Brain microvascular endothelial cell (primary cell): ENCODE results near the gene ANAPC5.

ENCODE experiments used
- DNase-seq: peaks from one replicate; pipeline ENCODE4 v3.0.0-alpha.2; 2020
- H3K27ac ChIP-seq: fragments of 250-450 bp; sonication (Bioruptor Pico); 2 replicates; pipeline ENCODE4 v1.5.1; 2020; ENCODE audit warnings: mild to moderate bottlenecking, moderate library complexity
- H3K27me3 ChIP-seq: fragments of 250-450 bp; sonication (Bioruptor Pico); replicated peaks from 2 replicates; pipeline ENCODE4 v1.5.1; 2020; ENCODE audit warnings: mild to moderate bottlenecking
- H3K36me3 ChIP-seq: fragments of 250-450 bp; sonication (Bioruptor Pico); replicated peaks from 2 replicates; pipeline ENCODE4 v1.5.1; 2020; ENCODE audit warnings: mild to moderate bottlenecking
- H3K4me3 ChIP-seq: 2 replicates; pipeline ENCODE4 v1.5.1; 2011; ENCODE audit warnings: low read depth, mild to moderate bottlenecking, control low read depth, low read length, moderate library complexity
- in situ Hi-C: cut with HindIII; loops from 2 replicates; pipeline ENCODE4 v1.10.0; 2017; ENCODE audit warnings: low sequenced_read_pairs, low pct_ligation_motif_present
- TF ChIP-seq, protein P1 (sequence below): IDR thresholded peaks from 2 replicates; pipeline ENCODE4 v1.5.1; 2011; ENCODE audit warnings: low read depth, mild to moderate bottlenecking, moderate library complexity, low read length, control low read depth, inconsistent platforms; ENCODE audit errors: missing control alignments

The ANAPC5 gene

DNA sequence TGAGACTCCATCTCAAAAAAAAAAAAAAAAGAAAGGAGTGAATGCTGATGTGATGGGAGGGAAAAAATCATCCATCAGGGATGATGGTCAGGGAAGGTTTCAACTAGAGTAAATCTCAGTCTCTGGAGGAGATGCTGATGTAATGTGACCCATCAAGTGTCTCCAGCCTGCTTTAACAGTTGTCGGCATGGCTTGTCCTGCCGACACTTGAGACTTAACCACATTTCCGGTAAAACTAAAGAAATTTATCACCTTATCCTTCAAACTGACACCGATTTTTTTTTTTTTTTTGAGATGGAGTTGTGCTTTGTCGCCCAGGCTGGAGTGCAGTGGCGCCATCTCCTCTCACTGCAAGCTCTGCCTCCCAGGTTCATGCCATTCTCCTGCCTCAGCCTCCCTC is 21.5 kb upstream of the ANAPC5 start:
- Histone ChIP-seq H3K4me3 (no peak overlapping the region), H3K27ac (no peak overlapping the region), H3K36me3 (no peaks in the 10 kb centered on the region), H3K27me3 (no peaks in the 10 kb centered on the region)
- no peak for DNase-seq
- in situ Hi-C loops: no loop called here
- TF ChIP-seq, protein P1, sequence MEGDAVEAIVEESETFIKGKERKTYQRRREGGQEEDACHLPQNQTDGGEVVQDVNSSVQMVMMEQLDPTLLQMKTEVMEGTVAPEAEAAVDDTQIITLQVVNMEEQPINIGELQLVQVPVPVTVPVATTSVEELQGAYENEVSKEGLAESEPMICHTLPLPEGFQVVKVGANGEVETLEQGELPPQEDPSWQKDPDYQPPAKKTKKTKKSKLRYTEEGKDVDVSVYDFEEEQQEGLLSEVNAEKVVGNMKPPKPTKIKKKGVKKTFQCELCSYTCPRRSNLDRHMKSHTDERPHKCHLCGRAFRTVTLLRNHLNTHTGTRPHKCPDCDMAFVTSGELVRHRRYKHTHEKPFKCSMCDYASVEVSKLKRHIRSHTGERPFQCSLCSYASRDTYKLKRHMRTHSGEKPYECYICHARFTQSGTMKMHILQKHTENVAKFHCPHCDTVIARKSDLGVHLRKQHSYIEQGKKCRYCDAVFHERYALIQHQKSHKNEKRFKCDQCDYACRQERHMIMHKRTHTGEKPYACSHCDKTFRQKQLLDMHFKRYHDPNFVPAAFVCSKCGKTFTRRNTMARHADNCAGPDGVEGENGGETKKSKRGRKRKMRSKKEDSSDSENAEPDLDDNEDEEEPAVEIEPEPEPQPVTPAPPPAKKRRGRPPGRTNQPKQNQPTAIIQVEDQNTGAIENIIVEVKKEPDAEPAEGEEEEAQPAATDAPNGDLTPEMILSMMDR: no peak

DNA sequence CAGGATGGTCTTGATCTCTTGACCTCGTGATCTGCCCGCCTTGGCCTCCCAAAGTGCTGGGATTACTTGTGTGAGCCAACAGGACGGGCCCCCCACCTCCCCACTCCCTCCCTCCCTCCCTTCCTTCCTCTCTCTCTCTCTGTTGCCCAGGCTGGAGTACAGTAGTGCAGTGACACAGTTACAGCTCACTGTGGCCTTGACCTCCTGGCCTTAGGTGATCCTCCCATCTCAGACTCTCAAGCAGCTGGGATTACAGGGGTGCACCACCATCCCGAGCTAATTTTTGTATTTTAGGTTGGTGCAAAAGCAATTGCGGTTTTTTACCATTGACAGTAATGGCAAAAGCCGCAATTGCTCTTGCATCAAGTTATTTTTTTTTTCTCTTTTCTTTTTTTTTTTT is 19.2 kb upstream of the ANAPC5 start:
- TF ChIP-seq, protein P1: no peak
- Histone ChIP-seq H3K4me3 (no peak overlapping the region), H3K36me3 (no peaks in the 10 kb centered on the region), H3K27me3 (no peaks in the 10 kb centered on the region), H3K27ac (no peak overlapping the region)
- DNase-seq: no peak
- in situ Hi-C loops: no loop called here

DNA sequence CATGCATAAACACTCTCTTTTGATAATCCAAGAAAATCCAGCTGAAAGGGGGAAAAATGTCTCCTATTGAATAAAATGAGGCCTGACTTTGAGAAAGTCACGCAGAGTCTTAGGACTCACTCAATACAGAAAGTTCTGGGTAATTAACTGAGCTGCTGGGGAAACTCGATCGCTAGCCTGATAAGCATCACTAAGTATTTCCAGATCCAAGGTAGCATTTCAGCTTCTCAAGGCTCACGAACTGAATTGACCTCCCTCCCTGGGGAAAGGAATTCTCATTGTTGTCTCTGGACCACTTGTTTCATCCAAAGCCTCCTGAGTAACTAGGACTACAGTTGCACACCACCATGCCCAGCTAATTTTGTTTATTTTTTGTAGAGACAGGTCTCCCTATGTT is 13.8 kb upstream of the ANAPC5 start:
- Histone ChIP-seq H3K4me3 (no peak overlapping the region), H3K36me3 (no peaks in the 10 kb centered on the region), H3K27ac (no peak overlapping the region), H3K27me3 (no peaks in the 10 kb centered on the region)
- in situ Hi-C loops: no loop called here
- TF ChIP-seq, protein P1: no peak
- no peak for DNase-seq

DNA sequence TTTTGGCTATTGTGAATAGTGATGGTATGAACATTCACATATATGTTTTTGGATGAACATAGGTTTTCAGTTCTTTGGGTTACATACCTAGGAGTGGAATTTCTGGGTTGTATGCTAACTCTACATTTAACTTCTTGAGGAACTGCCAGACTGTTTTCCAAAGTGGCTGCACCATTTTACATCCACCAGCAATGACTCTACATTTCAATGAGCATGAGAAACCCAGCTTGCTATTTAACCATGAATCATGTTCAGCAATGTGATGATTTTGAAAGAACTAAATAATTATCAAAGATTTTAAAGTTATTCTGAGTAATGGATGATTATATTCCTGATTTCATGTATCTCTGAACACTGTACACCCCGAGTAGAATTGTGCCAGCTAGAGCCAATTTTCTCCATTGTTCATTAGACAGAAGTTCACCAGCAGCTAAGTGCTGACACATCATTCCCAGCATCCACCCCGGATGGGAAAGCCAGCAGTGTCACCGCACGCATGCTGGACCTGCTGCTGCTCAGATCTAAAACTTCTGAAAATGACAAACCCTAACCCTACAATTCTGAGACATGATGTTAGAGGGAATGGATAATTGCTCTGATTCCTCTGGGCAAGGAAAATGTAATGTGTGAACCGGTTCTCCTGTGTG is 13.3 kb upstream of the ANAPC5 start:
- no peak for DNase-seq
- Histone ChIP-seq H3K36me3 (no peaks in the 10 kb centered on the region), H3K27me3 (no peaks in the 10 kb centered on the region), H3K4me3 (no peak overlapping the region), H3K27ac (no peak overlapping the region)
- TF ChIP-seq, protein P1: no peak
- in situ Hi-C loops: no loop called here

DNA sequence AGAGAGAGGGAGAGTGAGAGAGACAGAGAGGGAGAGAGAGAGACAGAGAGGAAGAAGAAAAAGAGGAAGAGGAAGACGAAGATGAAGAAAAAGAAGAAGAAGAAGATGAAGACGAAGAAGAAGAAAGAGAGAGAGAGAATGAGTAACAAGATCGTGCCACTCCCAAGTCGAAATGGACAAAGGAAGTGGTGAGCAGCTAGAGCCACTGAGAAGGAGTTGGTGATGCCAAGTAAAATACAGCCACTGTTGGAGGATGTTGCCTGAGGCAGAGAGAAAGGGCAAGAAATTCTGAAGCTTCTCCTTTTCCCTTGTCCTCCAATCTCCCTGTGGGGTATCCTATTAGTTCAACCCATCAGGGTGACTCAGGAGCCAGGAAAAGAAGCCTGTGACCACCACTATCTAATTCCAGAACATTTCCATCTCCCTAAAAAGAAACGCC is 12.5 kb upstream of the ANAPC5 start:
- H3K4me3 ChIP-seq: no peak overlapping the region
- in situ Hi-C loops: no loop called here
- no peak for DNase-seq
- H3K27ac ChIP-seq: no peak overlapping the region
- H3K27me3 ChIP-seq: no peaks in the 10 kb centered on the region
- TF ChIP-seq, protein P1: no peak
- no peaks in the 10 kb centered on the region for H3K36me3 ChIP-seq

DNA sequence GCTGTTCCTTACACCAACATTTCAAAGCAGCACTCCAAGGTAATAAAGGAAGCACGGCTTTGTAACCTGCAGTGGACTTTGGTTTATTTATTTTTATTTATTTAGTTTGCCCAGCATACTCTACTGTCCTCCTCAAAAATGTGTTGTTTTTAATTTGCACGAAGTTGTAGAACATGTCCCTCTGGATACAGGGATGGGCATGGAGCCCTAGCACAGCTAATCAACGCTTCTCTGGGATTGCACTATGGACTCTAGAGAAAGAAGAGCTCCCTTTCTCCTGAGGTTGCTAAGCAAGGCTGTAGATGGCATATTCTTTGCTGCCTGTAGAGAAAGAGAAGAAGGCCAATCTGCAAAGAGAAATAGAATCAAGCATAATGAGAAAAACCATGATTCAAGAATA is 5.9 kb upstream of the ANAPC5 start:
- H3K27me3 ChIP-seq: no peaks in the 10 kb centered on the region
- no peaks in the 10 kb centered on the region for H3K36me3 ChIP-seq
- no peak overlapping the region for H3K27ac ChIP-seq
- TF ChIP-seq, protein P1: no peak
- DNase-seq: no peak
- in situ Hi-C loops: no loop called here
- H3K4me3 ChIP-seq: no peak overlapping the region
